Transverse colon (tissue), 4 donors: Measurements from ENCODE around the gene SEZ6. TPM values are rescaled to one million over a fixed set of nuclear protein-coding genes. Genes with fewer than 3 reads are reported as not detected.
"Not testable (repeated sequence)": the region's sequence is repeated elsewhere in the genome, so short reads cannot be mapped to it uniquely, and the experiment has no call there.

Experiments
- DNase-seq: peaks from one replicate; pipeline ENCODE4 v3.0.0-alpha.2; 2019
- H3K27ac ChIP-seq, 4 donors: fragments of 200-600 bp; sonication (generic); 2 replicates each; pipeline ENCODE4 v1.5.1; 2016 to 2018; ENCODE audit warnings: inconsistent platforms in 4 of 4
- H3K27me3 ChIP-seq: fragments of 200-600 bp; sonication (generic); 2 replicates; pipeline ENCODE4 v1.5.1; 2017; ENCODE audit warnings: inconsistent platforms
- H3K36me3 ChIP-seq, 4 donors: fragments of 200-600 bp; sonication (generic); 2 replicates each; pipeline ENCODE4 v1.5.1; 2017 to 2019; ENCODE audit warnings: inconsistent platforms in 4 of 4
- H3K4me1 ChIP-seq, 4 donors: fragments of 200-600 bp; sonication (generic); 2 replicates each; pipeline ENCODE4 v1.5.1; 2017 to 2020; ENCODE audit warnings: inconsistent platforms in 4 of 4
- H3K4me3 ChIP-seq, 4 donors: fragments of 200-600 bp; sonication (generic); 1 replicate in 1 of 4; 2 replicates in 3 of 4; pipeline versions ENCODE4 v1.5.1 to v1.6.1; 2017 to 2019; ENCODE audit warnings: inconsistent platforms in 4 of 4
- H3K9me3 ChIP-seq, 2 donors: fragments of 200-600 bp; sonication (generic); 2 replicates each; pipeline ENCODE4 v1.5.1; 2017 to 2019; ENCODE audit warnings: inconsistent platforms in 2 of 2
- EP300 ChIP-seq: sonication (generic); formaldehyde crosslinking; IDR thresholded peaks from one replicate; pipeline ENCODE4 v1.6.1; 2017; ENCODE audit warnings: antibody characterized with exemption, low read depth
- POLR2A ChIP-seq: fragments of 450-650 bp; IDR thresholded peaks from one replicate; pipeline ENCODE4 v1.6.1; 2016; ENCODE audit warnings: antibody characterized with exemption, mild to moderate bottlenecking, moderate library complexity
- POLR2AphosphoS5 ChIP-seq, 3 donors: sonication (generic); formaldehyde crosslinking; IDR thresholded peaks; one replicate each; pipeline ENCODE4 v1.6.1; 2016; ENCODE audit warnings: antibody characterized with exemption in 3 of 3
- WGBS, 2 donors: methylation state at CpG; one replicate each; pipeline ENCODE4 v1.1.5; 2018; ENCODE audit warnings: low coverage in 1 of 2; 5-methylcytosine and 5-hydroxymethylcytosine counted together
- in situ Hi-C, 4 donors: fragments of 200-750 bp; cut with MboI; loops; one replicate each; pipeline versions ENCODE4 v1.15.0 to v1.15.1; 2017; ENCODE audit warnings: low sequenced_read_pairs in 3 of 4, low pct_ligation_motif_present in 1 of 4, low pct_unique_long_range_greater_than_20kb in 1 of 4
- intact Hi-C: fragments of 100-400 bp; cut with DNase I; formaldehyde crosslinking; loops from one replicate; pipeline ENCODE4 v1.15.1; 2023; ENCODE audit warnings: low total_unique reads
- total RNA-seq, 4 donors: library from RNA; depleted of rRNA; stranded (reverse); fragments of >200 nt; gene quantifications; one replicate each; pipeline ENCODE4 v1.1.0, GENCODE V29; 2016
- TF ChIP-seq, protein P1 (sequence below), 5 experiments: fragments of 200-600 bp in 3 of 5; fragments of 450-650 bp in 2 of 5; sonication (generic) in 3 of 5; IDR thresholded peaks; 1 replicate in 2 of 5; 2 replicates in 3 of 5; pipeline ENCODE4 v1.5.1; 2016 to 2017; ENCODE audit warnings: antibody characterized with exemption in 5 of 5, inconsistent platforms in 3 of 5, mild to moderate bottlenecking in 2 of 5, moderate library complexity in 1 of 5

SEZ6 gene
- total RNA-seq, 4 donors from 2014 or later = 0.14 TPM; not detected in 3

DNA sequence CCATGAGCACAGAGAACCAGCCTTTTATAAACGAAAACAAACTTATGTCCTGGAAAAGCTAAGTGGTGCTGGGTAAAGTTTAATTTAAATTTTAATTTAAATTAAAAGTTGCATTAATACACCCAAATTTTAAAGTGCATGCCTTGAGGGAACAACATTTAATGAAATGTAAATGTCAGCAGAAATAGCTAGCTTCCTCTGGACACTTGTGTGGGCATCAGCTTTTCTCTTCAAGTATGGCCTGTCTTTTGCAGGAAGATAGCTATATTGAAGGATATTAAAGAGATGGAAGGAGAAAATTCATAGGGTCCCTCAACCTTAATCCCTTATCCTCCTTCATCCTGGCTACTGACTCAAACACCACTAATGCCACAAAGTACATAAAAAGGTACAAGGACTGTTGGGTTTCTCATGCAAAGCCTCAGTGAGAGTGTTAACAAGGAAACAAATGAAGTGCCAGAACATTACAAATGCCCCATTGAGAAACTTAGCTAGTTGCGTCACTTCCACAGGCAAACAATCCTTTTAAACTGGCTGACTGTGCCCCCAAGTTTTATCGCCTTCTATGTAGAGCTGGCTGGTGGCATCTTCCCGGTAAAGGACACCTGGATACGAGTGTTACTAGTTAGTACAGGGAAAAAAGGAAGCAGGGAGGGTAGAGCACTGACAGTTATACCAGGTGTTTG is 68.6 kb downstream of the SEZ6 start:
- peaks cover 29 to 70% (median 43%) of the 10 kb centered on the region in 4 donors for H3K4me1 ChIP-seq
- intact Hi-C loops = no loop called here

DNA sequence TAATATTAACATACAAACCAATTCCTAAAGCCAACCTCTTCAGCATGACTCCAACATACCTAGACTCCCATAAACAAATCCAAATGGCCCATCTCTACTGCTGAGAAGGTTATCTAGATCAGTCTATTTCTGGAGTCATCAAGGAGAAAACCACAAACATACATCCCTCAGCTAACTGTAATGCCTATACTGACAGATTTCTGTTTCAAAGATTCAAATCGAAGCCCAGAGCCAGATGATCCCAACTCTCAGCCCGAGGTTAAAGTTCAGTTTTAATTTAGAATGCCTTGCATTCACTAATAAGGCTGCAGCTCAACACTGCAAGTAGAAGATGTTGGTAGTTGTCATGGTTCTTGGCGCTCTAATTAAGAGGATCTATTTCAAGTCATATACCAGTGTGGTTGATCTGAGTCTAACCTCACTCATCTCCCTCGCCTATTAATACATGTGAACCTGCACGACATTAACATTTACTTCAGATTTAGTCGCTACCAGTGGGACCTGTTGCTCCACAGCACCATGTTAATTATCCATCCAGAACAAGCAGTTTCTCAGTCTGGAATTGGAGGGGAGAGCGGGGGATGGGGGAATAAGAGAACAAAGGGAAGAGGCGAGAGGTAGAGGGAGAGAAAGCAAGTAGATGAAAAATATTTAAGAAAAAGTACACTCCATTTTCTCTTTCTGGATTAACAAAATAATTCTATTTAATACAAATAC is 69.9 kb downstream of the SEZ6 start:
- Histone ChIP-seq H3K4me1 (peaks cover 23 to 57% (median 41%) of the 10 kb centered on the region in 4 donors), H3K36me3 (no peaks in the 10 kb centered on the region), H3K27me3 (no peaks in the 10 kb centered on the region), H3K4me3 (no peak overlapping the region), H3K9me3 (no peaks in the 10 kb centered on the region), H3K27ac (no peak overlapping the region)
- in situ Hi-C loops = no loop called here
- intact Hi-C loops = no loop called here
- 89% methylated on average over 3 to 8 of the region's 8 CpGs for WGBS, 2 donors
- no peak for DNase-seq
- no peak for TF ChIP-seq POLR2A
- no peak for TF ChIP-seq POLR2AphosphoS5 (IDR thresholded peaks at IDR 0.05)
- TF ChIP-seq EP300 = no peak
- TF ChIP-seq, protein P1, sequence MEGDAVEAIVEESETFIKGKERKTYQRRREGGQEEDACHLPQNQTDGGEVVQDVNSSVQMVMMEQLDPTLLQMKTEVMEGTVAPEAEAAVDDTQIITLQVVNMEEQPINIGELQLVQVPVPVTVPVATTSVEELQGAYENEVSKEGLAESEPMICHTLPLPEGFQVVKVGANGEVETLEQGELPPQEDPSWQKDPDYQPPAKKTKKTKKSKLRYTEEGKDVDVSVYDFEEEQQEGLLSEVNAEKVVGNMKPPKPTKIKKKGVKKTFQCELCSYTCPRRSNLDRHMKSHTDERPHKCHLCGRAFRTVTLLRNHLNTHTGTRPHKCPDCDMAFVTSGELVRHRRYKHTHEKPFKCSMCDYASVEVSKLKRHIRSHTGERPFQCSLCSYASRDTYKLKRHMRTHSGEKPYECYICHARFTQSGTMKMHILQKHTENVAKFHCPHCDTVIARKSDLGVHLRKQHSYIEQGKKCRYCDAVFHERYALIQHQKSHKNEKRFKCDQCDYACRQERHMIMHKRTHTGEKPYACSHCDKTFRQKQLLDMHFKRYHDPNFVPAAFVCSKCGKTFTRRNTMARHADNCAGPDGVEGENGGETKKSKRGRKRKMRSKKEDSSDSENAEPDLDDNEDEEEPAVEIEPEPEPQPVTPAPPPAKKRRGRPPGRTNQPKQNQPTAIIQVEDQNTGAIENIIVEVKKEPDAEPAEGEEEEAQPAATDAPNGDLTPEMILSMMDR (IDR thresholded peaks at IDR 0.05) = no peak

More for the DNA sequence above, 68.6 kb downstream of the SEZ6 start:
- no peak for TF ChIP-seq EP300
- TF ChIP-seq, protein P1 (IDR thresholded peaks at IDR 0.05) = no peak
- no peak for TF ChIP-seq POLR2A
- TF ChIP-seq POLR2AphosphoS5 (IDR thresholded peaks at IDR 0.05) = no peak
- Histone ChIP-seq H3K27ac (peak overlapping the region in 3 of 4 donors; percentile 13 to 31 (median 25)), H3K9me3 (no peaks in the 10 kb centered on the region), H3K27me3 (no peaks in the 10 kb centered on the region), H3K36me3 (no peaks in the 10 kb centered on the region), H3K4me3 (no peak overlapping the region)
- in situ Hi-C loops = no loop called here
- no peak for DNase-seq
- WGBS, 2 donors = 54 to 56% methylated on average over 3 to 5 of the region's 5 CpGs

DNA sequence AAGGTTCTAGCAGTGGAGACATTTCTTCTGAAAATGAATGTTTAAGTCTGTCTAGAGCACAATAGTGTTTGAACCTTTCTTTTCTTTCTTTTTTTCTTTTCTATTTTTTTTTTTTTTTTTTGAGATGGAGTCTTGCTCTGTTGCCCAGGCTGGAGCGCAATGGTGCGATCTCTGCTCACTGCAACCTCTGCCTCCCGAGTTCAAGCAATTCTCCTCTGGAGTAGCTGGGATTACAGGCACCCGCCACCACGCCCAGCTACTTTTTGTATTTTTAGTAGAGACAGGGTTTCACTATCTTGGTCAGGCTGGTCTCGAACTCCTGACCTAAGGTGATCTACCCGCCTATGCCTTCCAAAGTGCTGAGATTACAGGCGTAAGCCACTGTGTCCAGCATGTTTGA is 71.3 kb downstream of the SEZ6 start:
- H3K36me3 ChIP-seq, H3K4me3 ChIP-seq, H3K27me3 ChIP-seq, H3K9me3 ChIP-seq, intact Hi-C loops, in situ Hi-C loops, H3K27ac ChIP-seq, DNase-seq: not testable (repeated sequence)
- WGBS, 2 donors = 95 to 100% methylated on average over 5 to 8 of the region's 8 CpGs
- H3K4me1 ChIP-seq = peaks cover 17 to 46% (median 31%) of the 10 kb centered on the region in 4 donors

DNA sequence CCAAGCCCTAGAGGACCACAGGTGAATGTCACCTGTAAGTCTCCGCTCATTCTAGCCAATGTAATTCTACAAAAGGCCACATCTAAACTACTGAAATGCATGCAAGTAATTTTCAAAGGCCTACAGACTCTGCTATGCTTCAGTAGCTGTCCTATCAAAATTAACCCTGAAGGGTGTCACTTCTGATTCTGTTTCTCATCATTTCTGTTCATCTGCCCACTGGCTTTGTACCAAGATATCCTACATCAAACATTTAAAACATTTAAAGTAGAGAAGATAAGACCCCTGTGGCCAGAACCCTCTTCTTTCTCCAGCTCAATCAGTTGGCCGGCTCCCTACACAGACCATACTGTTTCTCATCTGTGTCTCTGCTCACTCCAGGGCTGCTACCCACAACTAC is 76.0 kb downstream of the SEZ6 start:
- TF ChIP-seq POLR2A (no peak), POLR2AphosphoS5 (IDR thresholded peaks at IDR 0.05) (no peak), EP300 (no peak)
- TF ChIP-seq, protein P1 (IDR thresholded peaks at IDR 0.05) = no peak
- no peaks in the 10 kb centered on the region for H3K27me3 ChIP-seq
- no peak for DNase-seq
- no peak overlapping the region for H3K27ac ChIP-seq
- in situ Hi-C loops = no loop called here
- intact Hi-C loops = no loop called here
- 88 to 100% methylated on average over 1 to 2 of the region's 2 CpGs for WGBS, 2 donors
- peaks cover 0 to 21% (median 3%) of the 10 kb centered on the region in 4 donors for H3K4me1 ChIP-seq
- H3K9me3 ChIP-seq = no peaks in the 10 kb centered on the region
- H3K36me3 ChIP-seq = peaks cover 0 to 8% (median 0%) of the 10 kb centered on the region in 4 donors
- no peak overlapping the region for H3K4me3 ChIP-seq
